HG02973 (cell line): ENCODE measurements around the gene MID1IP1.

Source experiments
- ATAC-seq: cut with Tn5 transposase; IDR thresholded peaks from one replicate; pipeline ENCODE4 v1.9.1; 2021; ENCODE audit warnings: moderate library complexity; ENCODE audit not compliant: unreplicated experiment

Gene MID1IP1

GRCh38 chrX:38811515-38812243, 10.4 kb downstream of the MID1IP1 start:
- ATAC-seq = no peak

- no peak for ATAC-seq
These were observed 14.9 kb downstream of the MID1IP1 start for GRCh38 chrX:38816155-38816554.

GRCh38 chrX:38817004-38817703, 15.9 kb downstream of the MID1IP1 start:
- no peak for ATAC-seq

GRCh38 chrX:38819163-38819562, 17.9 kb downstream of the MID1IP1 start:
- ATAC-seq = no peak

GRCh38 chrX:38819709-38820108, 18.4 kb downstream of the MID1IP1 start:
- no peak for ATAC-seq

GRCh38 chrX:38820751-38821150, 19.5 kb downstream of the MID1IP1 start:
- no peak for ATAC-seq

- no peak for ATAC-seq
These were observed 22.9 kb downstream of the MID1IP1 start for GRCh38 chrX:38824176-38824575.

GRCh38 chrX:38831949-38832348, 30.7 kb downstream of the MID1IP1 start:
- ATAC-seq = no peak

- no peak for ATAC-seq
These were observed 36.1 kb downstream of the MID1IP1 start for GRCh38 chrX:38837389-38837788.

- no peak for ATAC-seq
These were observed 38.0 kb downstream of the MID1IP1 start for GRCh38 chrX:38839277-38839676.

- no peak for ATAC-seq
These were observed 38.7 kb downstream of the MID1IP1 start for GRCh38 chrX:38839944-38840343.

GRCh38 chrX:38841750-38842149, 40.5 kb downstream of the MID1IP1 start:
- no peak for ATAC-seq

GRCh38 chrX:38845426-38845825, 44.2 kb downstream of the MID1IP1 start:
- no peak for ATAC-seq

- no peak for ATAC-seq
These were observed 46.1 kb downstream of the MID1IP1 start for GRCh38 chrX:38847206-38847902.

- ATAC-seq = no peak
These were observed 46.6 kb downstream of the MID1IP1 start for GRCh38 chrX:38847903-38848230.

- no peak for ATAC-seq
These were observed 47.6 kb downstream of the MID1IP1 start for GRCh38 chrX:38848671-38849455.

GRCh38 chrX:38850807-38851544, 49.7 kb downstream of the MID1IP1 start:
- no peak for ATAC-seq

GRCh38 chrX:38854305-38854704, 53.0 kb downstream of the MID1IP1 start:
- no peak for ATAC-seq
